IPS DF 19.7 (cell line): ENCODE results near the gene SEL1L.
"Not testable (repeated sequence)": the region's sequence is repeated elsewhere in the genome, so short reads cannot be mapped to it uniquely, and the experiment has no call there.

Experiments used
- DNase-seq: peaks from one replicate; pipeline ENCODE4 v3.0.0-alpha.2; 2013; ENCODE audit warnings: low read depth, low spot score

SEL1L gene

DNA sequence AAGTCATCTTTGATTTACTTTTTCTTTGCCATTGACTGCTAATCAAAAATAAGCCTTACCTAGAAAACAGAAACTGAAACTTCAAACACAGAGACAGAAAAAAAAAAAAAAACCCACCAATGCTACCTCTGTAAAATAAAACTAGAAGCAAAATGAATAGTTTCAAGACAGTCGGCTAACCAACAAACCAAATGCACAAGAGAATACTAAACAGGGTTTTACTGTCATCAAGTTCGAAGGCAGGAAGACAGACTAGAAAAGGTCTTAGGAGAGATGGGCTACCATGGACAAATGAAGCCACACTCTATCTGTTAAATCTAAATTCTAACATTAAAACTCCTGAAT lies 59.5 kb downstream of the SEL1L start:
- no peak for DNase-seq

DNA sequence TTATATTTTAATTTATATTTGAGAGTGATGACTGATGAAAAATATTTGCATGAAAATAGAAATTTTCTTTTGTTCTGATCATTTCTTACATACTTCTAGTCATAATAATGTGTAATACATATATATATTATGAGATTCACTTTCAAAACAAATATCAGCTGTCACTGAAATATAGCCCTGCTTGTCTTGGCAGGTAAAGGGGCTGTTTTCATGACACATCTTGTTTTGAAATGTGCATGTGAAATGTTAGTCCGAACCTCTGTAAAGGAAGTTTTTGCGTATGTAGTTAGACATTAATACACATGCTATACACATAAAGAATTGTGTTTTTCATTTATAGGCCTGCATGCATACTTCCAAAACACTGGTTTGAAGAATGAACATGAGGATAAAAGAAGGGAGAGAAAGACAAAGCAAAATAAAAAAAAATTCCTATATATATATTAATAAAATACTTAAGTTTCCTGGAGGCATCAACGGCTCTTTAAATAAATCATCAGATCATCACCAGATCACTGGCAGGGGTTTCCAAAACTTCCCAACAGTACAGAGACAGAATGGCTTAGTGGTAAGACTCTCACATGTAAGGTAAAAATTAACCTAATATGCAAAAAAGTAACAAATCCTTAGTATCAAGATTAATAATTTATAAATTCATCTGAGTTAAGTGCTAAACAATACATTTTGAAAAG lies 60.1 kb downstream of the SEL1L start:
- no peak for DNase-seq

DNA sequence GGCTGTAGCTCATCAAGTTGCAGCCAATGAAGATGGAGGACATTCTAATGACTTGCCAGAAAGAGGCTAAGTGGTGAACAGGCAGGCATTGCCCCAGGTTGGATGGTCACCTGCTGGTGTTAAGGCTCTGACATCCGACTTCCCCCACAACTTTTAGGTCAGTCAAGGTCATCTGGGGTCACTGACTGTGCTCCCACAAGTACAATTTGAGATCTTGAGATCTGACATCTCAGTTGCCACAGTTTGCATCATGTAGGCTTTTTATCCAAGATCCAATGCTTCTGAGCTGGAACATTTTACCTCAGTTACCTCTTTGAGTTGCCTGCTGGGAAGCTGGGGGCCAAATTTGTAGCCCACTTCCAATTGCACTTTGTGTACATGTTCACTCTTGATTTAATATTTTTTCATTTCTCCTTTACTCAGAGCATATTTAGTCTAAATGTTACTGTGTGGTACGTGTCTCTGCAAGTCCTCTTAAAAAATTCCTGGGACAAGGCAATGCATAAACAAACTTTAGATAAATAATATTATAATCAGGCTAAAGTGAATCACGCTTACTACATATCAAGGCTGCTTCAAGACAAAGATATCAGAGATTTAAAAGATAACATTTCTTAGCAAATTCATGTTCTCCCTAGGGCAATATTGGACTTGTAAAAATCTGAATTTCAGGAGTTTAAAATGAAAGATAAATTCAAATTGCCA lies 61.4 kb downstream of the SEL1L start:
- DNase-seq: no peak

DNA sequence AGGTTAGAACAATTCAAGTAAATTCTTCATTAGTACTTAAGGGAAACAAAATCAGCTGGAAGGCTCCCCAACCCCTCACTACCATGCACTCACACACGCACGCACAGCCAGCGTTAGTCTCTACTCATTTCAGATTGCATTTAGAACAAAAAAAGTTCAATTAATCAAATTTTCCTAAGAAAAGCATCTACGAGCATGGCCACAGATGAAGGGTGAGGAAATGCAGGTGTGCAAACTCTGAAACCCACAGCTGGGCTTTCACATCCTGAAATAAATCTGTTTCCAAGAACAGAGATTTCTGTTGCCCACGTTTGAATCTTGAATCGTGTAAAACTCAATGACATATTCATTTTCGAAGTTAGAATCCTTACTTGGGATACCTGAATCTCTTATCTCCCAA lies 62.6 kb downstream of the SEL1L start:
- DNase-seq: no peak

DNA sequence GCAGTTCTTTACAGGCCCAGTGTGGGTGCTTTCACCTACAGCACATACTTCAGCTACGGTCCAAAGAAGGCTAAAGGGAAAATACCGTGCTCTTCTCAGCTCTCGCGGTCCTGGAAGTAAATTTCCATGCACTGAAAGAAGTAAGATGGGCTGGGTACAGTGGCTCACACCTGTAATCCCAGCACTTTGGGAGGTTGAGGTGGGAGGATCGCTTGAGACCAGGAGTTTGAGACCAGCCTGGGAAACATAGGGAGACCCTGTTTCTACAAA lies 63.2 kb downstream of the SEL1L start:
- not testable (repeated sequence) for DNase-seq

DNA sequence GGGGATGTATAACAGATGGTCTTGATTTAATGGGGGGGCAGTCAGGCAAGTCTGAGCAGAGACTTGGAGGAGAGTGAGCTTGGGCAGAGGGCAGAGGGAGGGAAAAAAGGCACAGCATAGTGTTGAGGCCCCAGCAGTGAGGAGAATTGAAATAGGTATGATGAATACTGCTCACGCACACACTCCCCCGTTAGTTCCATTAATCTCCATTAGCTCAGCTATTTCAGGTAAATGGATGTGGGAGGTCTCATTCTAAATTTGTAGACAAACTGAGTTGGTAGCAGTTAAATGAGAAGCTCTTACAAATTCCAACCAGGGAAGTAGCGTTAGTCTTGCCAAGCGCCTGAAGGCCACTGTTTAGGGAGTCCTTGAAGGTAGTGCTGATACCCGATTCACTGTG lies 66.8 kb downstream of the SEL1L start:
- no peak for DNase-seq

DNA sequence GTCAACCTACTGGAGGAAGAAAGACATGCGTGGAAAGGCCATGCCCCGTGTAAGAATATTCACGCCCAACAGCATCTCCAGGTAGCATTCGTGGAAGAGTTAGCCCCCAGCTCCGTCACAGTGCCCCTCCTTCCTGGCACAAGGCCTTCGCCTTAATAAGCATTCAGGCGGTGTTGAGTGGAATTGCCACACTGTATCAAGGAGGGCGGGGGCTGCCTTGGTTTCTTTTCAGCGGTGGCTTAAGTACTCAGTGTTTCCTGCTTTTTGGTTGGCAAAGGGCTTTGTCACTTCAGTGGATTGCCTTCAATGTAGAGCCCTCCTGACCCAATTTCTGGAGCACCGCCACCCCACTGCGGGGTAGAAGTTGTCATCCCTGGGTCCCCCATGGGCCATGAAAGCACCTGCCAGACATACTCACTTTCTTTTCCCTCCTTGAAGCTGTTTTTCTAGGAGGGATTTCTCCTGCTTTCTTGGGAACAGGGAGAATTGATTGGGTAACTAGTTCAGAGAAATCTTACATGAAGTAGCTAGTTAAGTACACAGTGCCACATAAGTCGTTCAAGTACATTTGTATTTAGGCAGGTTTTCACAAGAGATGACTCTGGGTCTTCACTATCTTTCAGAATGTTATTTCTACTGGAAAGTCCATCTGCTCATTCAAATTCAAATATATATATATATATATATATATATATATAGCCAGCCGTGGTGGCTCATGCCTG lies 68.0 kb downstream of the SEL1L start:
- DNase-seq: no peak

DNA sequence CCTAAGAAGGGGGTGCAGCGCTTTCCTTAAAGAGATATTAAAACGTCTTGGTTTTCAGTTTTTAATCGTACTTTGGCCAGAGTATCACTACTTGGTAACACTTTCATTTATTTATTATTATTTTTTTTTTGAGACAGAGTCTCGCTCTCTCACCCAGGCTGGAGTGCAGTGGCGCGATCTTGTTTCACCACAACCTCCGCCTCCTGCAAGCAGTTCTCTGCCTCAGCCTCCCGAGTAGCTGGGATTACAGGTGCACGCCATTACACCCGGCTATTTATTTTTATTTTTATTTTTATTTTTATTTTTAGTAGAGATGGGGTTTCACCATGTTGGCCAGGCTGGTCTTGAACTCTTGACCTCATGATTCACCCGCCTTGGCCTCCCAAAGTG lies 68.7 kb downstream of the SEL1L start:
- not testable (repeated sequence) for DNase-seq

DNA sequence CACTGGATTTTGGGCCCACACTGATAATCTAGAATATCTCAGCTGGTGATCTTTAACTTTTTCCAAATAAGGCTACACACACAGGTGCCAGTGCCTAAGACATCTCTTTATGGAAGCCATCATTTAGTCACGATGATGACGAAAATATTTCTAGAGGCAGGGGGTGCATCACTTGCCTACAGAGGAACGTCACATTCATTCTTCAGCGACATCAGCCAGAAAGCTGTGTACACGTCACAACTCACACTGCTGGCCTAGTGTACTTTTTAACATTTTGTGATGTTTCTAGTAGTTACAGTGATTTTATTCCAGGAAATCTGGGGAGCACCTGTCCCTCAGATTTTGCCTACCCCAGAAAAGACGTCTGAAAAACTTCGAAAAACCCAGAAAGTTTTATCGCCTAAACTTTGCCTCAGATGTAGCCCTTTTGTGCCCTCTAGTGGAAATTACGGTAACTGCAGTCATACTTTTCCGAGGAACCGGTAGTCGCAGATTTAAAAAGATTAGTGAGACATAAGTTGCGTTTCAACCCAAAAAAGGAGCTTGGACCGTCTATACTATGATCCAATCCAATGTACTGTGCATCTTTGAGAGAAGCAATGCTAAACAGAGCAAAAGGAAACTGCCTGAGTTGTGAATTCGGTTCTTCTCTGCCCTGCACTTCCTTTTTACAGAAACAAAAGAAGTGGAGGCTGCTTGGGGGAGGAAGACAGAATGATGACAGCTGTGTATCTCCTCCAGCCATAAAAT lies 69.2 kb downstream of the SEL1L start:
- DNase-seq: no peak

DNA sequence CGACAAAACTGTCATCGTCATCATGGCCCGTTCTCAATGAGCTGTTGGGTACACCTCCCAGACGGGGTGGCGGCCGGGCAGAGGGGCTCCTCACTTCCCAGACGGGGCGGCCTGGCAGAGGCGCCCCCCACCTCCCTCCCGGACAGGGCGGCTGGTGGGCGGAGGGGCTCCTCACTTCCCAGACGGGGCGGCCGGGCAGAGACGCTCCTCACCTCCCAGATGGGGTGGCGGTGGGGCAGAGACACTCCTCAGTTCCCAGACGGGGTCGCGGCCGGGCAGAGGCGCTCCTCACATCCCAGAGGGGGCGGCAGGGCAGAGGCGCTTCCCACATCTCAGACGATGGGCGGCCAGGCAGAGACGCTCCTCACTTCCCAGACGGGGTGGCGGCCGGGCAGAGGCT lies 71.3 kb downstream of the SEL1L start:
- DNase-seq: not testable (repeated sequence)

DNA sequence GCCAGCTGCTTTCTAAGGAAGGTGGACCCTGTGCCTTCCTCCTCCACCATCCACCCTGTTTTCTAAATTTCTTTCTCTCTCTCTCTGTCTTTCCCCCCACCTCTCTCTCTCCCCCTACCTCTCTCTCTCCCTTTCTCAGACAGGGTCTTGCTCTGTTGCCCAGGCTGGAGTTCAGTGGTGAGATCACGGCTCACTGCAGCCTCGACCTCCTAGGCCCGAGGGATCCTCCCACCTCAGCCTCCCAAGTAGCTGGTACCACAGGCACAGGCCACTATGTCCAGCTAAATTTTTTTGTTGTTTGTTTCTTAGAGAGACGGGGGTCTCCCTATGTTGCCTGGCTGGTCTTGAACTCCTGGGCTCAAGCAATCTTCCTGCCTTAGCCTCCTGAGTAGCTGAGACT lies 73.7 kb downstream of the SEL1L start:
- no peak for DNase-seq

DNA sequence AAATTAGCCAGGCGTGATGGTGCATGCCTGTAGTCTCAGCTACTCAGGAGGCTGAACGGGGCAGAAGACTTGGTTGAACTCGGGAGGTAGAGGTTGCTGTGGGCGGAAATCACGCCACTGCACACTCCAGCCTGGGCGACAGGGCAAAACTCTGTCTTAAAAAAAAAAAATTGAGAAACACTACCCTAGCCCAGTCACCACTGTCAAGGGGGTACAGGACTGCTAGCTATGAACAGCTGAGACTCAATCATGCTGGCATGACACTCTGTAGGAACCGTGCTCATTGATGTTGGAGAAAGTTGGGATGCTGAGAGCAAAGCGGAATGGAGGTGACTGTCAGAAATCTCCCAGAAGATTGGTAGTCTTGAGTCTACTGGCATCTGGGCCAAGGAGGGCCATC lies 75.3 kb downstream of the SEL1L start:
- no peak for DNase-seq

DNA sequence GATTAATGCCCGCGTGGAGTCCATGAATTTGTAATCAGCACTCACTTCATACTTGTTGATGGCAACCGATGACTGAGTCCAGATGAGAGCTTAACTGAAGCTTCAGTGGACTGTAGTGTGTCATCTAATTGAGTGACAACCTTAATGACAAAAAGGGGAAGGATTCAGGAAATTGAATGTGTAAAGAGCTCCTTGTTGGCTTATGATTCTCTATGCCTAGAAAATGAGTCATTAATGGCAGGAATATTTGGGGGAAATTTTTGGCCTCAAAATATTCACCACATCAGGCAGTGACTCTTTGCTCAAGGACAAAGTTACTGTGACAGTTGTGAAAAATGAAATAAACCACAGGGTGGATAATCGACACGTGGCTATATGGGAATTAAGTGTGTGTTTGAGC lies 78.3 kb downstream of the SEL1L start:
- no peak for DNase-seq

DNA sequence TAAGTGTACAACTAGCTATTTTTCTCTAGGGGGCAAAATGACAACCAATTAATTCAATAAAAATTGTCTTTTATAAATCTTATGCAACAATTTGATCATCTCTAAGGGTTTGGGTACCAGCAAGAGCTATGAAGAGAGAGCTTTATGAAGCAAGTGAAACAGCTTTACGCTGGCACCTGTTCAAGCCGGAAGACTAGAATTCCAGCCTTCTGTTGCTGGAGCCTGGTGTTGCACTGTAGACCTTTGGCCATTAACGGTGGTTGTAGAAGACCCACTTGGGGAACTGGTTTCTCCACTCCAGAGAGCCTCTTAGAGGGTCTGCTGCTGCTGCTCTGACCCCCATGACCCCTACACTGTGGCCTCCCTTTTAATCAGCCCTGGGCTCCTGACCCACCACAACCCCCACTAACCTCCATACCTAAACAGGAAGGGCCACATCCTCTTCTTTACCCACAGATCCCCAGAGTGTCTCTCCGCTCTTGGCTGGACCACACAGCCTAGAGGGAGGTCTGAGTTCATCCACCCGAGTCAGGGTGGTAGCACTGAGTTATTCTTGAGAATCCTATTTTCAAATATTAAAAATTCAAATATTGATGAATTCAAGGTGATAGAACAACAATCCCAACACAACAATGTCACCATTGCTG lies 79.0 kb downstream of the SEL1L start:
- DNase-seq: no peak

DNA sequence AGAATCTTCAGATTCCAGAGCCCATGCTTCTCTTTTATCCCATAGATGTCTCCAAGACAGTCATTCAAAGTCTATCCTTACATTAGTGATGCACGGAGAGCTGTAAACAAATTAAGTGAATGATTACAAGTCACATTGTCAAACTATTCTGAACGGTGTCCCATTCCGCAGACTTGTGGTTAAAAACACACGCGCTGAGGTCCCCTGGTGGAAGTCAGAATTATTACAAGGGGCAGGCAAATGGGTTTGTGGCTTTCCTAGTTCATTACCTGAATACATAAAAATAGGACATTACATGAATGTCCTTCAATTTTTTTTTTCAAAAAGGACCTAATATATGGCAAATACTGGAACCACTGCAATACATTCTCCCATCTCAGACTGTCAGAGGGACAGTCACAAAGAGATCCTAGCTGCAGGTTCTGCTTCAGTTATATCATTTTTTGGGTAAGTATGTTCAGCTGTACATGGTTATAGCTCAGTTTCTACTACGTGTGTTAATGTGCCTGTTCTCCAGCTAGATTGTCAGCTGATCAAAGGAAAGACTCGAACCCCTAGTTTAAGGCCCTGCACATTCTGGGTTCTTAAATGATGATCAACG lies 80.4 kb downstream of the SEL1L start:
- no peak for DNase-seq

DNA sequence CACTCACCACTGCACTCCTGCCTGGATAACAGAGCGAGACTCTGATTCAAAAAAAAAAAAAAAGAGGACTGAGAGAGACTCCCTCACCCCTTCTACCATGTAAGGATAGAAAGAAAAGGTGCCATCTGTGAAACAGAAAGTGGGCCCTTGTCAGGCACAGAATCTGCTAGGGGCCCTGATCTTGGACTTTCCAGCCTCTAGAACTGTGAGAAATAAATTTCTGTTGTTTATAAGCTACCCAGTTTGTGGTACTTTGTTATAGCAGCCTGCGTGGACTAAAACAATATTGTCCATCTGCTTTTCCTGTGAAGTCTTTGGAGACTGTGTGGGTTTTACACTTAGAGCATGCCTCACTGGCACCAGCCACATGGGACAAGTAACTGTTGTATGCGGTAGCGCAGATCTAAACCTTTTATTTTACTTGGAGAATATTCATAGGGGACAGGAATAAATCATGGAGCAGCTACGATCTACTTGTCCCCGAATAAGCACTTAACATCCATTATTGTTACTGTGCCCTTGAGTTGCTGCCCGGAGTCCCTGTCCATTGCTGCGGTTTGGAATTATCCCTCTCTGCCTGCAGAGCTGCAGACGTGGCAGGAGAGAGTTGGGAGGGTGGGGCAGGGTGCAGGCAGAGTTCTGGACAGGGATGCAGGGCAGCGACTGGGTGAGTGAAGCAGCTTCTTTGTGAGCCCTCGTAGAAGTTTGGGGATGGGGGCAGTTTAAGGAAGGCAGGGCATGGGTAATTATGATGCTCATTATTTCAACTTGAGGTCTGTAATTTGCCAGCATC lies 81.1 kb downstream of the SEL1L start:
- DNase-seq: no peak

DNA sequence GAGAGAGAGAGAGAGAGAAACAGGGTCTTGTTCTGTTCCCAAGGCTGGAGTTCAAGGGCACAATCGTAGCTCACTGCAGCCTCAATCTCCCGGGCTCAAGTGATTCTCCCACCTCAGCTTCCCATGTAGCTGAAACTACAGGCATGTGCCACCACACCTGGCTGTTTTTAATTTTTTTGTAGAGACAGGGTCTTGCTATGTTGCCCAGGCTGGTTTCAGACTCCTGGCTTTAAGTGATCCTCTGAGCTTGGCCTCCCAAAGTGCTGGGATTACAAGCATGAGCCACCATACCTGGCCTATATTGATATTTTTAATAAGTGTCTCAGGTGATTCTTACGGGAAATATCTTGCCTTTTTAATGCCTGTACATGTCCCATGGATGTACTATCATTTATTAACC lies 82.7 kb downstream of the SEL1L start:
- DNase-seq: no peak

DNA sequence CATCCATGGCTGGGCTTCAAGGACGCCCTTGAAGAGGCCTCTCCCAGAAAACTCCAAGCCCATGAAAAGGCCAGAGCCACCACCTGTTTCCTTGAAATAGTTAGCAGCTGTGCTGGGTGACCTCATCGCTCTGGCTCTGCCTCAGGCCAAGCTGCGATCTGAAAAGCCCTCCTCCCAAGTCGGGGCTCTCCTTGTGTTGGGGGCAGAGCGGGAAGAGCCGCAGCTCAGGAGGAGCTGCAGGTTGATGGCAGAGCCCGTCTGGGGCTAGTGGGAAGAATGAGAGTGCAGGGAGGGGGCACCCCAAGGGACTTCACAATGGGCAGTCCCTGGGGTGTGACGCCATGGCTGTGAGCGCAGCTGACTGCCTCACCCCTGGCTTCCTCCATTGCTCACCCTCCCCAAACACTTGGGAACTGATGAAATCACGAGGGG lies 83.5 kb downstream of the SEL1L start:
- no peak for DNase-seq

DNA sequence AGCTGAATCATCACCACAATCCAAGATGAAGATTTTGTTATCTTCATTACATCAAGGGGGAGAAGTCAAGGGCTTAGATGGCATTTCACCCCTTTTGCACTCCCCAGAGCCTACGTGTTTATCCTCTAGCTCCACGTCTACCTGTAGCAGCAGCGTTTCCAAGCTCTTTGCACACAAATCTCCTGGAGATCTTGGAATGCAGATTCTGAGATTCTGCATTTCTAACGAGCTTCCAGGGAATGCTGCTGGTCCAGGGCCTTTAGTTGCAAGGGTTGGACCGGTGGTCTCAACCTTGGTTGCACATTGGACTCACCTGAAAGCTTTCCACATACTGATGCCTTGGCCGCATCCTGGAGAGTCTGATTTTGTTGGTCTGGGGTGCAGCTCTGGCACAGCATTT lies 84.1 kb downstream of the SEL1L start:
- DNase-seq: no peak

DNA sequence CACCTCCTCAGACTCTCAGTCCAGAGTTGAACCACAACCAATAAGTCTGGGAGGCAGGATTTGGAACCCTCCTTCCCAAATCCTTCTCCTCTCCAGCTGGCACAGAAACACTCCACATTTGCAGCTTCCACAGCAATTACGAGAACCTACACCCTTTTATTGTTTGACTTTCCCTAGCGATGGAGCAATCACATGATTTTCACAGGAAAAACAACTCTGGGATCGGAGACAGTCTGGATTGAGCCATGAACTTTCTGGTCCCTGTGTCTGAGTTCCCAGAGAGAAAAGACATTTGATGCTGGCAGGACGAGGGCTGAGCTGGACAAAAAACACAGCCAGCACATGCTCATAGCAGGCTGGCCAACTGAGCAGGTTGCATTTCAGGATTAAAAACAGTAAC lies 84.5 kb downstream of the SEL1L start:
- no peak for DNase-seq
